Progenitor cell of endocrine pancreas (in vitro differentiated cells): ENCODE data around the gene CLDN1. TPM values are rescaled to one million over a fixed set of nuclear protein-coding genes. Genes with fewer than 3 reads are reported as not detected.

Experiments
- DNase-seq: peaks from one replicate; pipeline ENCODE4 v3.0.0; 2021; ENCODE audit warnings: low spot score; ENCODE audit not compliant: unreplicated experiment
- H3K27ac Mint-ChIP-seq: 2 replicates; pipeline ENCODE4 v1.8.0; 2021; ENCODE audit warnings: mild to moderate bottlenecking, moderate library complexity, mixed read lengths
- H3K27me3 Mint-ChIP-seq: 2 replicates; pipeline ENCODE4 v1.8.0; 2021; ENCODE audit warnings: mixed read lengths
- H3K36me3 Mint-ChIP-seq: 2 replicates; pipeline ENCODE4 v1.8.0; 2022; ENCODE audit warnings: mixed read lengths; ENCODE audit not compliant: insufficient read depth
- H3K4me1 Mint-ChIP-seq: 2 replicates; pipeline ENCODE4 v1.8.0; 2021; ENCODE audit warnings: low read depth, mixed read lengths
- H3K4me3 Mint-ChIP-seq: 2 replicates; pipeline ENCODE4 v1.8.0; 2021; ENCODE audit warnings: low read depth, mild to moderate bottlenecking, moderate library complexity, mixed read lengths
- H3K9me3 Mint-ChIP-seq: 2 replicates; pipeline ENCODE4 v1.8.0; 2021; ENCODE audit warnings: low read depth, mixed read lengths
- CTCF ChIP-seq: fragments of 200-600 bp; sonication (generic); IDR thresholded peaks from one replicate; pipeline ENCODE4 v1.5.0; 2021; ENCODE audit warnings: antibody characterized with exemption, mild to moderate bottlenecking; ENCODE audit not compliant: unreplicated experiment
- total RNA-seq: library from RNA; stranded (reverse); gene quantifications from 2 replicates; pipeline ENCODE4 v1.2.1, GENCODE V29; 2021

The CLDN1 gene
- total RNA-seq, 1 donor from 2014 or later, result 38.0 TPM

GRCh38 chr3:190336516-190337189 is 14.4 kb upstream of the CLDN1 start:
- no peak overlapping the region for H3K27ac Mint-ChIP-seq
- peaks cover 9% of the 10 kb centered on the region for H3K9me3 Mint-ChIP-seq
- peaks cover 1% of the 10 kb centered on the region for H3K36me3 Mint-ChIP-seq
- no peak for TF ChIP-seq CTCF
- no peaks in the 10 kb centered on the region for H3K27me3 Mint-ChIP-seq
- H3K4me1 Mint-ChIP-seq, result peaks cover 12% of the 10 kb centered on the region
- no peak overlapping the region for H3K4me3 Mint-ChIP-seq
- no peak for DNase-seq

- no peaks in the 10 kb centered on the region for H3K27me3 Mint-ChIP-seq
- no peak for TF ChIP-seq CTCF
- no peaks in the 10 kb centered on the region for H3K36me3 Mint-ChIP-seq
Measured at GRCh38 chr3:190333961-190334360, 11.7 kb upstream of the CLDN1 start.

GRCh38 chr3:190330936-190331734 is 8.9 kb upstream of the CLDN1 start:
- no peaks in the 10 kb centered on the region for H3K36me3 Mint-ChIP-seq
- no peak overlapping the region for H3K27ac Mint-ChIP-seq
- no peak overlapping the region for H3K4me3 Mint-ChIP-seq
- peaks cover 18% of the 10 kb centered on the region for H3K4me1 Mint-ChIP-seq
- no peak for DNase-seq
- no peak for TF ChIP-seq CTCF
- no peaks in the 10 kb centered on the region for H3K27me3 Mint-ChIP-seq
- H3K9me3 Mint-ChIP-seq, result no peaks in the 10 kb centered on the region

More at GRCh38 chr3:190333961-190334360, 11.7 kb upstream of the CLDN1 start:
- H3K4me3 Mint-ChIP-seq, result no peak overlapping the region
- H3K4me1 Mint-ChIP-seq, result peaks cover 19% of the 10 kb centered on the region
- DNase-seq, result no peak
- H3K9me3 Mint-ChIP-seq, result no peaks in the 10 kb centered on the region
- no peak overlapping the region for H3K27ac Mint-ChIP-seq

DNA sequence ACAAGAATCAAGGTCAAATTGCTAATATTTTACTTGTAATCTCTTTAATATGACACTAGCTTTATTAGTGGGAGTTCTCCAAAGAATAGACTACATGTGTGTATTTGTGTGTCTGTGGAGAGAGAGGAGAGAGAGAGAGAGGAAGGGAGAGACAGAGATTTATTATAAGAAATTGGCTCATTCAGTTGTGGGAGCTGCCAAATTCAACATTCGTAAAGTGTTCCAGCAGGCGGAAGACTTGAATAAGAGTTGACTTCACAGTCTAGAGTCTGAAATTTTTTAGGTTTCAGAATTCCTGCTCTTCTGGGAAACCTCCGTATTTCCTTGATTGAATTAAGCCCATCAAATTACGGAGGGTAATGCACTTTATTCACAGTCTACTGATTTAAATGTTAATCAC is 4.7 kb upstream of the CLDN1 start:
- TF ChIP-seq CTCF, result no peak
- DNase-seq, result no peak
- peaks cover 27% of the 10 kb centered on the region for H3K4me1 Mint-ChIP-seq
- no peaks in the 10 kb centered on the region for H3K9me3 Mint-ChIP-seq
- H3K36me3 Mint-ChIP-seq, result no peaks in the 10 kb centered on the region
- no peak overlapping the region for H3K4me3 Mint-ChIP-seq
- no peak overlapping the region for H3K27ac Mint-ChIP-seq
- peaks cover 18% of the 10 kb centered on the region for H3K27me3 Mint-ChIP-seq

GRCh38 chr3:190326361-190326760 is 4.1 kb upstream of the CLDN1 start:
- H3K36me3 Mint-ChIP-seq, result no peaks in the 10 kb centered on the region
- no peak for DNase-seq
- TF ChIP-seq CTCF, result no peak
- H3K9me3 Mint-ChIP-seq, result no peaks in the 10 kb centered on the region
- H3K27me3 Mint-ChIP-seq, result peaks cover 18% of the 10 kb centered on the region
- H3K27ac Mint-ChIP-seq, result no peak overlapping the region
- H3K4me3 Mint-ChIP-seq, result no peak overlapping the region
- H3K4me1 Mint-ChIP-seq, result peaks cover 30% of the 10 kb centered on the region
